NCI-H510A treated with DMSO at 0.1 percent for 48 hours (cell line): Measurements from ENCODE around the gene ABHD16A.
"Not testable (repeated sequence)": the region's sequence is repeated elsewhere in the genome, so short reads cannot be mapped to it uniquely, and the experiment has no call there.

Experiments
- DNase-seq: peaks from one replicate; lab custom pipeline; 2025; lab: John Stamatoyannopoulos, UW

Gene ABHD16A

DNA sequence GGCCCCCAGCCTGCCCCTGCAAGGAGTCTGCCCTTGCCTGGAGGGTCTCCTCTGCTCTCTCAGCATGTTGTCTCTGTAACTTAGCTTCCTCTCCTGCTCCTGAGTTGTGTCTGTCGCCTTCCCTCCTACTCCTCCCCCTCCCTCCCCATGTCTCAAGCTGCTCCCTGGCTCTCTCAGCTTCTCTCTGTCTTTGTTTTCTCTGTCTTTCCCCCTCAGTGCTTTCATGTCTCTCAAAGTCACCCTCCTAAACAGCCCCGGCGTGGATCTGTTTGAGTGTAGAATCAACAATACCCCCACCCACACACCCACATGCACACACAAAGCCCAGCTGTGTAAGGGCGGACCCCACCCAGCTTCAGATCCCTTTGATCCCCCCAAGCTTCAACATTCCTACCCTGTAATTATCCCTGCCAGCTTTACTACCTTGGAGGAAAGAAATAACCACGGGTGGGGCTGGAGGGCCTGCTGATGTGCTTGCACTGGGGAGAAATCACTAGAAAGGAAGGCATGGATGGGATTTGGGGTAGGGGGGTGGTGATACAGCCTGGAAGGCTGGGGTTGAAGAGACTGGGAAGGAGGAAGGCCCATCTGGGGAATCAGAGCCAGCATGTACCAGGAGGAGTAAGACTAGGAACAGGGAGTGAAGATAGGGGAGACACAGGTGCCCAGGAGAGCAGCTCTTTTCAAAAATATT, 11.0 kb upstream of the ABHD16A start:
- no peak for DNase-seq

DNA sequence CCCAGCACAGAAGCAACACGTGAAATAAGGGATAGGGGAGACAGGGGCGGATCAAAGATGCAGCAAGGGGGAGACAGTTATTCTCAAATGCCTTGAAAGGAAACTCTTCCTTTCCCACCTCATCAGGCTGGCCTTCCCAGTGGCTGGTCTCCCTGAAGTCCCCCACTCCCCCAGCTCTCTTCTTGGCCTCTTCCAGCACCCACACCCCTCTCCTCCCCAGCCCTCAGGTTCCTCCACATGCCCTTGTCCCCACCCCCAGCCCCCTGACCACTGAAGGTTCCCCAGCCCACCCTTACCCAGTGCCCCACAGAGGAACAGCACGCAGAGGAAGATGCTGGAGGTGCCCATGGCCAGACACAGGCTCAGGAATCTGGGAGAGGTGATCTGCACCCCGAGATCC, 10.3 kb upstream of the ABHD16A start:
- DNase-seq: no peak

DNA sequence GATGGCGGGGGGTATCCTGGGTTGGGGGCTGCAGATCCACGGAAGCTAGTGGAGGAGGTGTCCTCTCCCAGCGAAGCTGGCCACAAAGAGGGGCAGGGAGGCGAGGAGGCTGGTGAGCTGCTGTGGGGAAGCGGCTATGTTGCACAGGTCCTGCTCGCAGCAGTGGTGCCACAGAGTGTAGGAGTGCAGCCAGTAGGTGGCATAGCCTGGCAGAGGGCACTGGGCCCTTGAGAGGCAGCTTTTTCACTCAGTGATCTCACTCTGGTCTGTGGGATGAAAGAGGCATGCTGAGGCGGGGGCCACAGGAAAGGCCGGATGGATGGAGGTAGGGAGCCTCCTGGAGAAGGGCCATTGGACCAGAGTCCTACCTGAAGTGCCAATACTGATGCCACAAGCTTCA, 9.2 kb upstream of the ABHD16A start:
- DNase-seq: no peak

DNA sequence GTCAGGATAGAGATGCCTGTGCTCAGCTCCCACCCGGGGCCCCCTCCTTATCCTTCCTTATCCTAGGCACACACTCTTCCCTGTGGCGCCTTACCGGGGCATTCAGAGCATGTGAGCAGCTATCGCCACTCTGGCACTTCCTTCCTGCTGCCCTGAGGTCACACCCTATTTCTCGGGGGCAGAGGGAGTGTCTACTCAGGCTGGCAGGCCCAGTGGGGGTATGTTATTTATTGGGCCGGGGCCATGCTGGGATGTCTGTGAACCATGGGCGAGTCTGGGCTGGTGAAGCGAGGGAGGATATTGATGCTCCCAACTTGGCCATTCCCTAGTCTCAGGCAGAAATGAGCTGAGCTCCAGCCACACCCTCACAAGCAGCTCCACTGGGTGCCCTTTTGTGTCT, 8.1 kb upstream of the ABHD16A start:
- DNase-seq: no peak

DNA sequence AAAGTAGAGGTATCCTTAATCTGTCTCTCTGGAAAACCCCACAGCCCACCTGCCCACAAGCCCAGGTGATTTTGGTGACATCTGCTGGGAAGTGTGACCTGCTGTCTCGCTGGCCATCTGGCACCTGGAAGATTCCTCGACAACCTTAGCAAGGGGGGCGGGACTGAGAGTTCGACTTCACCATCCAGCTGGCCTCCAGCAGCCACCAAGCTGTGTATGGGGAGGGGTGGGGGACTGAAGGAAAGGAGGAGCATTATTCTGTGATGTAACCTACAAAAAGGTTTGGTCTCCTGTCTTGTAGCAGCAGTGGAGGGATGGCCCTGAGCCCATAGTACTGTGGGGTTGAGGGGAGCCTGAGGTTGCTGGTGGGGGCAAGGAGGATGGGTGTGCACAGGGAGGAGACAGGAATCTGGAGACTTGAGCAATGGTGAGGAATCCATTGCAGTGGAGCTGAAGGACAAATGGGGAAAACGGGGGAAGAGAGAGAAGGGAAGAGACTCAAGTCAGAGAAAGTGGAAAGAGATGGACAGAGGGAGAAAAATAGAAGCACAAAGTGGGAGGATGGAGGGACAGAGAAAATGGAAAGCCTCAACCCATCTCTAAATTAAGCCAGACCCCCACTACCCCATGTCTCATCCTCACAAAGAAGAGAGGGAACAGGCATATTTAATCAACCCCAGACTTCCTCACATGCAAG, 7.5 kb upstream of the ABHD16A start:
- no peak for DNase-seq

DNA sequence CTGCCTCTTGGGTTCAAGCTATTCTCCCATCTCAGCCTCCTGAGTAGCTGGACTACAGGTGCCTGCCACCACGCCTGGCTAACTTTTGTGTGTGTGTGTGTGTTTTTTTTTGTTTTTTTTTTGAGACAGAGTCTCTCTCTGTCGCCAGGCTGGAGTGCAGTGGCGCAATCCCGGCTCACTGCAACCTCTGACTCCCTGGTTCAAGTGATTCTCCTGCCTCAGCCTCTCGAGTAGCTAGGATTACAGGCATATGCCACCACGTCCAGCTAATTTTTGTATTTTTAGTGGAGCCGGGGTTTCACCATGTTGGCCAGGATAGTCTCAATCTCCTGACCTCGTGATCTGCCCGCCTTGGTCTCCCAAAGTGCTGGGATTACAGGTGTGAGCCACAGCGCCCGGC, 6.0 kb upstream of the ABHD16A start:
- not testable (repeated sequence) for DNase-seq

DNA sequence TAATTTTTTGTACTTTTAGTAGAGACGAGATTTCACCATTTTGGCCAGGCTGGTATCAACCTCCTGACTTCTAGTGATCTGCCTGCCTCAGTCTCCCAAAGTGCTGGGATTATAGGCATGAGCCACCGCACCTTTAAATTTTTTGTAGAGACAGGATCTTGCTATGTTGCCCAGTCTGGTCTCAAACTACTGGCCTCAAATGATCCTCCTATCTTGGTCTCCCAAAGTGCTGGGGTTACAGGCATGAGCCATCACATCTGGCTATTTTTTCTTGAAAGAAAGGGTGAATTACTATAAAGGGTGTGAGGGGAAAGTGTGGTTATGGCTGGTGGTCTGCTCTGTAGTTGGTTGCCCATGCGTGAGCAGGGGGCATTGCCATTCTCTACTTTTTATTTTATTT, 5.1 kb upstream of the ABHD16A start:
- DNase-seq: no peak

DNA sequence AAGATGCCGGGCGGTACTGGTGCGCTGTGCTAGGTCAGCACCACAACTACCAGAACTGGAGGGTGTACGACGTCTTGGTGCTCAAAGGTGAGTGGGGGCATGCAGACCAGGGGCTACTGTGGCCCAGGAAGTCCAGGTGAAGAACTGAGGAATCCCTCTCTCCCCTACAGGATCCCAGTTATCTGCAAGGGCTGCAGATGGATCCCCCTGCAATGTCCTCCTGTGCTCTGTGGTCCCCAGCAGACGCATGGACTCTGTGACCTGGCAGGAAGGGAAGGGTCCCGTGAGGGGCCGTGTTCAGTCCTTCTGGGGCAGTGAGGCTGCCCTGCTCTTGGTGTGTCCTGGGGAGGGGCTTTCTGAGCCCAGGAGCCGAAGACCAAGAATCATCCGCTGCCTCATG, 4.6 kb upstream of the ABHD16A start:
- DNase-seq: no peak

DNA sequence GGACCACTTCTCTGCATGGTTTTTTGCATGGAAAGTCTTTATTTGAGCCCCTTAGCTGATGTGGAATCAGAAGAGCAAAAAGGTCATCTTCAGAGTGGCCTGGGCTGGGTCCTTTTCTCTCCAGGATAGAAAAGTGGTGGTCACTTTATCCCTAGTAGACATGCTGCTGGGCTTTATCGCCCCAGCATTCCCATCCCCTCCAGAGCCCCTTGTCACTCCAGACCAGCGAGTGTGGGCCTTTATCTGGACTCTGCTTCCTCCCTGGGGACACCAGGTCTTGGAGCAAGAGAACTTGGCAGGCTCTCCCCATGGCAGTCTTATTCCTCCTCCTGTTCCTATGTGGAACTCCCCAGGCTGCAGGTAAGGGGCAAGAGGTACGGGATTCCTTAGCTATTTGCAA, 3.5 kb upstream of the ABHD16A start, which contains the start of gene LY6G6F:
LY6G6F (plus strand) TSS at position 268 of the 400 bp plus-strand sequence; CDS start at position 309, 41 bp downstream.
- no peak for DNase-seq

DNA sequence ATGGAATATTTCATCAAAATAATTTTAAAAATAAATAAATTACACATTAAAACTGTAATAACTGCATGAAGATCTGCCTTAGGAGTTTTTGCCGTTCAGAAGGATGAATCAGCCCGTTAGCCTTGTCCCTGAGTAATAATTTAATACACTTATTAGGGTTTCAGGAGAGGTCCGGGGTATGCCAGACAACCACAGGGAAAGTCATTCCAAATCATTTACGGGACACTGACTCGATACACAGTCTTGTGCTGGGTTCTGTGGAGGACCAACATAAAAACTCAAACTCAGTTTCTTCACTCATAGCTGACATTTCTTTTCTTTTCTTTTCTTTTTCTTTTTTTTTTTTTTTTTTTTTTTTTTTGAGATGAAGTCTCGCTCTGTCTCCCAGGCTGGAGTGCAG, 2.8 kb upstream of the ABHD16A start:
- no peak for DNase-seq

DNA sequence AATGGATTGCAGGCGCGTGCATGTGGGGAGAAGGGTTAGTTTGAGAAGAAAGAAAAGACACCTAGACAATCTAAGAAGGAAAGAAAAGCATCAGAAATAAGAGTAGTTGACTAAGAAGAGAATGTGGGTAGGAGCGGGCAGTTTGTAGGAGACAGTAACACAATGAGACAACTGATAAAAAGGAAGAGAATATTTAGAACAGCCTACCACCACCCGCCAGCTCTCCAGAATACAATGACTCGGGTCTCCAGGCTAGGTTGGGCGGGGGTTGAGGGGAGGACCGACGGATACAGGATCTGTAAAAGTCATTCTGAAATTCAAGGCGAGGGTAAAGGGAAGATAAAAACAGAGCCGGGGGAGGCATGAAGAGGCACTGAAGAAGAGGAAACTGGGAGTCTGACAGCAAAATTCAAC, 712 bp downstream of the ABHD16A start:
- no peak for DNase-seq

DNA sequence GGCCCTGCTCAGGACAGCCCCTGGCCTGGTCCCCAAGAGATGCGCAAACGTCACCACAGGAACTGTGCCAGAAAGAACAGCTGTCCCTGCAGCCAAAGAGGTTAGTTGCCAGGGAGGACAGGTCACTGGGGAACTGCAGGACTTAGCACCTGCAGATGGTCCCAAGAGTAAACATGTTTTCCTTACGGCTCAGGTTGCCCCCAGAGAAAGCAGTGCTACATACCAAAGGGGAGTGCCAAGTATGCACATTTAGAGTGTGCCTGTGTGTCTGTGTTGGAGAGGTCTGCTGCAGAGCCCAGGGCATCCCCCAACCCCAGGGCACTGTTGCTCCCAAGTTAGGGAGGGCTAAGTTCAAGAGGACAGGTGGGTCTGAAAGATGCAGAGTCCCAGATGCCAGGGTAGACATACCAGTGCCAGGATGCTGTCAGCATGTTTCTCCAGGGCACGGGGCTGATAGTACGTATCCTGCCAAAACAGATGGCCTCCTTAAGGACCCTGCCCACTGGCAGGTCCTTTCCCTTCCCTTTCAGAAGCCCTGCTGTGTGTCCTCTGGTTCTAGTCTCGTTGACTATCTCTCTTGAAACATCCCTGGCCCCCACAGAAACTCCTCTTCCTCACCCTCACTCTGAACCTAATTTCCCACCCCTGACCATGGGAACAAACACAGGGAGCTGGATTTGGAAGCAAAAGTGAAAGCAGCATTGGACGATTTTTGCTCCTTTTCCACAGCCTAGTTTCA, 1.3 kb downstream of the ABHD16A start:
- DNase-seq: no peak

DNA sequence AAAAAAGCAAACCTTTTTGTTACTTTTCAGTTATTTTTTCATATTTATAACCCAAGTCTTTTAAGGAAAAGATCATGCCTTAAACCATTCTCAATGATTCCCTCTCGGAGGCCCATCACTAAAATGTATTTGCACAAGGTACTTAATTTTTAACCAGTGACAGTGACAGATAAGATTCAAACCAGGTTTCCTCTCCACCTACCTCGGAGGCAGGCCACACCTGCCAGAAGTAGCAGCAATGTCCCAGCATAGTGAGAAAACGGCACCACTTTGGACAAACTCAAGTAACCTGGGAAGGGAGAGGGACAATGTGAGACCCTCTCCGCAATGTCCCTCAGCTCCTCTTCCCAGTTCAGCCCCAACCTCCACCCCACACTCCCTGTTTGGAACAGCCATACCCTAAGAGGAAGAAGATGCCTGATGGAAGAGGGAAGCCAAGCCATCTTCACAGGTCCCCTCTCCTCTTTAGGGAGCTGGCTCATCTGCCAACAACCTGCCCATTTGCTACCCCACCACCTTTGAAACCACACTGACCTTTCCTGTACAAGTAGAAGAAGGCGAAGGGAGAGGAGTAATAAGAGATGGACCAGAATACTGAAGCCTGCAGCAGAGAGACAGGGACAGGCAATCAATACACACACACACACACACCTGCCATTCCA, 2.3 kb downstream of the ABHD16A start:
- no peak for DNase-seq

DNA sequence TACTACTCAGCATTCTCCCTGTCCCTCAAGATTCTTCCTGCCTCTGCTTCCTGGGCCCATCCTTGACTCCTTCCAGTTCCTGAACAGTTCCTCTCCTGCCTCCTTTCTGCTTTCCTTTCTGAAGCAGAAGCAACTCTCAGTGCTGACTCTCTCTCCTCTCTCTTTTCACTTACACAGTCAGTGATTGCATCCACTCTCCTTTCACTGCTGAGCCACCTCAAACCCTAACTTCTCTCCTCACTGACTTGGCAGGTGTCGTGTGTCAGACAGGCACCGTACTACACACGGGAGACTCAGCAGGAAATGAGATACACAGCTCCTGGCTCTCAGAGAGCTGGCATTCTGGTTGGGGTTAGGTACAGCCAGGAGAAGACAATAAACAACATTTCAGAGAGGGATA, 5.6 kb downstream of the ABHD16A start:
- DNase-seq: no peak

DNA sequence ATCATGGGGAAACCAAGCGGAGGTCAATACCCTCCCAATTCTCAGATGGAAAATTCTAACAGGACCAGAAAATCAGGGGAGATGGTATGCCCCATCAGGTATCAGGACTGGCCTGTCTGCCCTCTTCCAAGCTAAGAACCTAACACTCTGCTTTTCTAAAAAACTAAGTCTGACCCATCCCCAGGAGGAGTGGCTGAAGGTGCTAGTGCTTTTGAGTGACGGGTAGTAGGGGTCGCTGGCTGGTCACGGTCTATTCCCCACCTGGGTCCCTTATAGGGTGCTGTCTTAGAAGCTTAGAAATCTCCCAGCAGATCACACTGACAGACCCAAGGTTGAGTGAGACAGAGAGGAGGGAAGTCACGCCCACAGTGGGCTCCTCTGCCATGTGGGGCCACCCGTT, 9.6 kb downstream of the ABHD16A start:
- no peak for DNase-seq

DNA sequence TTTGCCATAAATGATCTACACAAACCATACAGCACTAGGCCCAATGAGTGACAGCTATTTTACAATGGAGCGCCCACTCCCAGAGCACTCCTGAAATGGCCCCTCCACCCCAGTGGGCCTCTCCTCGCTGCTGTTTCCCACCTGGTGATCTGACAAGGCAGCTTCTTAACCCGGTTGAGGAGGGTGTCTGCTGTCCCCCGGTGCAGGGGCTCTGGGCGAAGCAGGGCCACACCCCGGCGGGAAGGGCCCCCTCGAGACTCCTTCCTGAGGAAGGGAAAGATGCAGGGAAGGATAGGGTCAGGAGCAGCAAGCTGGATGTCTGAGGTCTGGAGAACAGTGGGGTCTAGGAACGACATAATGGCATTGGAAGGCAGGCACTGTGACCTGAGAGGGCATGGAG, 10.2 kb downstream of the ABHD16A start:
- DNase-seq: no peak

DNA sequence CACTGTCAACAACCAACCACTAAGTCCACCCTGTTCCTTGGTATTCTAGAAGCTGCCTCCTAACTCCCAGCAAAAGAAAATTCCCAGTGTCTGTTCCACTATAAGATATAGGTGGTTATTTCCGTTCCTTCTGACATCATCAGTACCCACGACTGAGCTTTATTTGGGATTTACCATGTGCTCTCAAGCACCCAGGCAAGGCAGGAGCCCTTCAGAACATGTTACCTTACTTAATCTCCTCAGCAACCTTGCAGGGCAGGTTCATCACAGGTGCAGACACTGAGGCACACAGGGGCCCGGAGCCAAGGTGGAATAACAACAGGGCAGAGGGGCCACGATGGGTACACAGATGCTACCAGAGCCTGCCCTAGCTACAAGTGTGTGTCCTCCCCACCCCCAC, 10.8 kb downstream of the ABHD16A start:
- DNase-seq: no peak

DNA sequence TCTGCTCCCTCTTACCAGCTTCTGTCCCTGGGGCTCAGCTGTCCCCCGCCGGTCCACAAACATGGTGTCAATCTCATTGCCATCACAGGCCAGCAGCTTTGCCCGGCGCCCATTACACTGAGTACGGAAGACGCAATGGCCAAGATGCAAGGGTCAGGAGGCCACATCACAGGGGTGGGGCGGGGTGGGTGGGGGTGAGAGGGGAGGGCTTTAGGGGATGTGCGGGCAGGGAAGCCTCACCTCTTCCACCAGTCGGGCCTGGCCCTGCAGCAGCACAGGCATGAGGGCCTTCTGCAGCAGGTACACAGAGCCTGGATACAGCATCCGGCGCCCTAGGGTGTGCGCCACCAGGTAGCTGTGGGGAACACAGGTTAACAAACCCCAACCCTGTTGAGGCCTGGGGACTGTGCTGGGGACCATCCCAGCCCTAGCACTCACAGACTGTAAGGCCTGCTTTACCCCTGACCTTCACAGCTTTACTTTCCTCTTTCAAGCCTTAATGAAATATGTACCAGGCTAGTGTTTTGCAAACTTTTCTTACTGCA, 11.5 kb downstream of the ABHD16A start:
- DNase-seq: no peak

DNA sequence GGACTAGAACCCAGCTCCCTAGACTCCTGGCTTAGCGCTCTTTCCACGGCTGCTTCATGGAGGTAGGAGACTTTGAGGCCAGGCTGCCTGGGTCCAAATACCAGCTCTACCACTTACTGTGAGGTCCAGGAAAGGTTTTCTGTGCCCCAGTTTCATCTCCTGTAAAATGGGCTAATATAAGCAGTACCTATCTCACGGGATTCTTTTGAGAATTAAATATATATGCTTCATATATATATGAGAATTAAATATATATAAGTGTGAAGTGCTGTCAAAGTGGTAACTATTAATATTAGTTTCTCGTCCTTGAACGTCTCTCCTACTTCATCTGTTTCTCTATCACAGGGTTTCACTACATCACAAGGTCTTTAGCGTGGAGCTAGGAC, 12.1 kb downstream of the ABHD16A start:
- DNase-seq: no peak

DNA sequence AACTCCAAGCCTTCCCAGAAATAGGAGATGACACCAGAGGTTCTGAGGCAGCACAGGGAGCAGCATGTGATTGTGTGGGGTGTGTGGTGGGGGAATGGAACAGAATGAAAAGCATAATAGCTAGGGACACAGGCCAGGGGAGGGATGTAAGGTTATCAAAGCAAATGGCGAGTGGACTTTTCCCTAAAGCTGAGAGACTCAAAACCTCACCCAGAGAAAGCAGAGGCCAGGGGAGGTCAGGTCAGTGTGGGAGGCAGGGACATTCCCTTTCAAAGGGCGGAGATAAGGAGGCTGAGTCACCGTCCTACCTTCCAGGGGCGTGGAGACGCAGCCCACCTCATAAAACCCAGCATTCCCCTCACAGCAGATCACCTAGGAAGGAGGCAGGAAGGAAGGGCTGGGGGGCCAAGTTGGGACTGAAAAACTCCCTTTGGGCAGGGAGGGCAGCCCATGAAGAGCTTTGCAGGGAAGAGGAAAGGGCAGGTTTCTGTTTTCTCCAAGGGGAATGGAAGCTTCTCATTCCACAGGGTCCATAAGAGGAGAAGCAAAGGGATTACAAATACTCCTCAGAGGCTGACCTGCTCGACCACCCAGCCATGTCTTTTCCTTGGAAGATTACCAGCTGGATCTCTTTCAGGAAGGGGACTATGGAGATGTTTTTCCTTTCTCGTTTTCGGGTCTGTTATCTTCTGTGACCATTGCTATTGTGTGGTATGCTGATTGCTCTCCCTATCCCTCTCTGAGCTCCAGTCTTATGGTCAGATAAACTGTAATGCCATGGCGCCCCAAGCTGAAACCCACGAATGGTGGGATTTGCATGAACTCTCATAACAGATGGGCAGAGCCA, 12.7 kb downstream of the ABHD16A start:
- DNase-seq: no peak
